ENCODE results near the gene FRG2.

The FRG2 gene

GRCh38 chr4:190019023-190019858 lies 7.8 kb downstream of the FRG2 start:
- no peak overlapping the region for H3K4me3 ChIP-seq (ENCODE audit: low read depth, low read length)
- TF ChIP-seq, protein P1, sequence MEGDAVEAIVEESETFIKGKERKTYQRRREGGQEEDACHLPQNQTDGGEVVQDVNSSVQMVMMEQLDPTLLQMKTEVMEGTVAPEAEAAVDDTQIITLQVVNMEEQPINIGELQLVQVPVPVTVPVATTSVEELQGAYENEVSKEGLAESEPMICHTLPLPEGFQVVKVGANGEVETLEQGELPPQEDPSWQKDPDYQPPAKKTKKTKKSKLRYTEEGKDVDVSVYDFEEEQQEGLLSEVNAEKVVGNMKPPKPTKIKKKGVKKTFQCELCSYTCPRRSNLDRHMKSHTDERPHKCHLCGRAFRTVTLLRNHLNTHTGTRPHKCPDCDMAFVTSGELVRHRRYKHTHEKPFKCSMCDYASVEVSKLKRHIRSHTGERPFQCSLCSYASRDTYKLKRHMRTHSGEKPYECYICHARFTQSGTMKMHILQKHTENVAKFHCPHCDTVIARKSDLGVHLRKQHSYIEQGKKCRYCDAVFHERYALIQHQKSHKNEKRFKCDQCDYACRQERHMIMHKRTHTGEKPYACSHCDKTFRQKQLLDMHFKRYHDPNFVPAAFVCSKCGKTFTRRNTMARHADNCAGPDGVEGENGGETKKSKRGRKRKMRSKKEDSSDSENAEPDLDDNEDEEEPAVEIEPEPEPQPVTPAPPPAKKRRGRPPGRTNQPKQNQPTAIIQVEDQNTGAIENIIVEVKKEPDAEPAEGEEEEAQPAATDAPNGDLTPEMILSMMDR (IDR thresholded peaks at IDR 0.05; ENCODE audit: low read depth, low read length) = no peak

- TF ChIP-seq, protein P1 (IDR thresholded peaks at IDR 0.05; ENCODE audit: low read depth, low read length) = no peak
- no peak overlapping the region for H3K4me3 ChIP-seq (ENCODE audit: low read depth, low read length)
Observed at GRCh38 chr4:190018201-190018920, 8.7 kb downstream of the FRG2 start.

DNA sequence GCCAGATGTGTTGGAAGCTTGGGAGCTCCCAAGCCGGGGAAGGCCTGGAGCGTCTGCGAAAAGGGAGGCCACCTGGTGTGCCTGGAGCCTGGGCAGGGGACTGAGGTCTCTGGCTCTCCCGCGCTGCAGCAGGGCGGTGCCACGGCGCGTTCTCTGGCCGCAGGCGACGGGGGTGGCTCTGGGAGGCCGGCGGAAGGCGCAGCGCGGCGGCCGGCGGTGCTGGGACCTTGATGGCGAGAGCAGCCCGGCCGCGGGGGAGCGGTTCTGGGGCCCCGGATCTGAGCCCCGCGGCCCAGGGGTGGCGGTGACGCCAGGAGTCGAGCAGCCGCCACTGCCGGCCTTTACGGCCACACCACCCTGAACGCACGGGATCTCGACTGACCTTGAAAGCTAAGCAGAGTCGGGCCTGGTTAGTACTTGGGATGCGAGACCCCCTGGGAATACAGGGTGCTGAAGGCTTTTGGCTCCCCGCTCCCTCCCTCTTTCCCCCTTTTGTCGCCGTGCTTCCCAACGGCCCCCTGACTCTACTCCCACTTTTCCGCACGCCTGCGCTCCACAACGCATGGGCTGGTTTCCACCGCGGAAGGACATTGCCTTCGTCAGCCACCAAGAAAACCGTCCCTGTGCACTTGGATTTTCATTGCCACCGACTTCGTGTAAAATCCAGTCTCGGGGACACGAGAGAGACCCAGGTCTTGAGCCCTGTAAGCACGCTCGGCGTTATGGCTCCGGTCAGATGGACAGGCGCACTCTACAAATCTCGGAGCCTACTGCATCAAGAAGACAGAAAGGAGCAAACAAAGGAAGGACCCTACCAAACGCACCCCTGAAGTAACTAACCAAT lies 9.5 kb downstream of the FRG2 start:
- TF ChIP-seq, protein P1 (IDR thresholded peaks at IDR 0.05; ENCODE audit: low read depth, low read length) = no peak
- no peak overlapping the region for H3K4me3 ChIP-seq (ENCODE audit: low read depth, low read length)

DNA sequence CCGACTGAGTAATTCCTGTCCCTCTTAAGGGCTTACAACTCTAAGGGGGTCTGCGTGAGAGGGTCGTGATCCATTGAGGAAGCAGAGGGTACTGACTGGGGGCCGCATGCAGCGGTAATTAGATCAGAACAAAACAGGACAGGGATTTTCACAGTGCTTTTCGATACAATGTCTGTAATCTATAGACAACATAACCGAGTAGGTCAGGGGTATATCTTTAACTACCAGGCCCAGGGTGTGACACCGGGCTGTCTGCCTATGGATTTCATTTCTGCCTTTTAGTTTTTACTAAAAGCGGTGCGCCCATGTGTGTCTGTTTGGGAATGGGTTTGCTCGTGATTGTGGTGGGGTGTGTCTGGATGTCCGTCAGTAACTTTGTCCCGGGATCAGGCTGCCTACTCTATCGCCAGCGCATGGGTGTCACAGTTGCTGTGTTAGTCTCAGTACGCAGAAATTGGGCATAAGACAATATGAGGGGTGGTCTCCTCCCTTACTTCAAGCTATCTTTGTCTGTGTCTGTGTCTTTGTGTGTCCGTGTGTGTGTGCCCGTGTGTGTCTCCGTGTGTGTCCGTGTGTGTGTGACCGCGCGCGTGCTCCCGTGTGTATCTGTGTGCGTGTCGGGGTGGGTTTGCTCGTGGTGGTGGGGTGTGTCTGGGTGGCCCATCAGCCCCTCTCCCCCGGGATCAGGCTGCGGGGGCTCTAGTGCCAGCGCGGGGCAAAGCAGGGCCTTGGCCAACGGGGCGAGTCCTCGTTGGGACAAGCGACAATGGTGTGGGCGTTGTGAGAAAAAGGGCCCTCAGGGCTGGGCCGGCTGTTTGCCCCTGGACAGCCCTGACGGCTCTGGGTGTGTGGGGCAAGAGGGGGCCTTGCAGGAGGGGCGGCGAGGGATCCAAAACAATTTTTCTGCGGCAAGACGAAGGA lies 10.4 kb downstream of the FRG2 start:
- H3K4me3 ChIP-seq (ENCODE audit: low read depth, low read length) = no peak overlapping the region
- TF ChIP-seq, protein P1 (IDR thresholded peaks at IDR 0.05; ENCODE audit: low read depth, low read length) = no peak

DNA sequence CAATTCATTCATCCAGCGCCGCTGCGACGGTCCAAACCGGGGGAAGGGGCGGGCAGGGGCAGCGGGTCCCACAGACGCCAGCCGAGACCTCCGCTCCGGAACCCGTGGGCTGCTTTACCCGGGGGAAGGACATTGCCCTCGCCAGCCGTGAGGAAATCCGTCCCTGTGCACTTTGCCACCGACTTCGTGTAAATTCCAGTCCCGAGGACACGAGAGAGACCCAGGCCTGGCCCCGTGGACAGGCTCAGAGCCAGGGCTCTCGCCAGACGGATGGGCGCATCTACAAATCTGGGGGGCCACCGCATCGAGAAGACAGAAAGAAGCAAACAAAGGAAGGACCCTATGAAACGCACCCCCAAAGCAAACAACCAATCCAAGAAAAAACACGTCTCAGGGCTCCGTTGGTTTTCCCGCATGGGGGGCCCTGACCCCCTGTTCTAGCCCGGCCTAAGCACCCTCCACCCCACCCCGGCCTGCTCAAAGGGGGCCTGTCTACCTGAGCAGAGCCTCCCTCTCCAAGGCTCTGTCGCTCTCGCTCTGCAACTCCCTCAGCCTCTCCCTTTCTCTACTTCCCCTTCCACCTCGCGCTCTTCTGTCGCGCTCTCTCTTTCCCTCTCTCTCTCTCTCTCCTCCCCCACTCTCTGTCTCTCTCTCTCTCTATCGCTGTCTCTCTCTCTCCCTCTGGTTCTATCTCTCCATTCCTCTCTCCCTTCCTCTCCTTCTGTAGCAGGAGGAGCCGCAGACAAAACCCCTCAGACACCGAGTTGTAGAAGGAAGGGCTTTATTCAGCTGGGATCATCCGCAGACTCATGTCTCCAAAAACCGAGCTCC lies 11.3 kb downstream of the FRG2 start:
- H3K4me3 ChIP-seq (ENCODE audit: low read depth, low read length) = peak overlapping the region; percentile 27; the same call in 1 of the 2 replicates
- TF ChIP-seq, protein P1 (IDR thresholded peaks at IDR 0.05; ENCODE audit: low read depth, low read length) = no peak

Measured in WI38 (cell line).